T-cell (primary cell): ENCODE measurements around the gene LARP1. TPM values are rescaled to one million over a fixed set of nuclear protein-coding genes. Genes with fewer than 3 reads are reported as not detected.
"Not testable (repeated sequence)": the region's sequence is repeated elsewhere in the genome, so short reads cannot be mapped to it uniquely, and the experiment has no call there.

Experiments used
- ATAC-seq, 4 experiments: fragments of 200-7000 bp in 3 of 4; fragments of 150-1000 bp in 1 of 4; cut with Tn5 transposase; replicated peaks in 1 of 4; 1 replicate in 3 of 4; 2 replicates in 1 of 4; pipeline ENCODE4 v1.10.0; 2021; ENCODE audit warnings: moderate library complexity in 3 of 4, mild to moderate bottlenecking in 2 of 4, moderate number of reproducible peaks in 1 of 4
- CTCF ChIA-PET, 2 donors: fragments of 300-600 bp; sonication (Branson Sonifier 250); formaldehyde crosslinking; loops; one replicate each; lab custom pipeline; 2022; ENCODE audit warnings: antibody characterized with exemption in 2 of 2; lab: Charles Lee
- POLR2A ChIA-PET, 2 donors: fragments of 300-600 bp; sonication (Branson Sonifier 250); formaldehyde crosslinking; loops; one replicate each; lab custom pipeline; 2022; ENCODE audit warnings: antibody characterized with exemption in 2 of 2; lab: Charles Lee
- DNase-seq, 35 experiments: peaks; one replicate each; pipeline versions ENCODE4 v3.0.0 to v3.0.0-alpha.2; 2013 to 2023
- H3K27ac ChIP-seq: one replicate; pipeline ENCODE4 v1.5.1; 2013; ENCODE audit warnings: low read length
- H3K27me3 ChIP-seq, 2 experiments: replicated peaks in 1 of 2; 1 replicate in 1 of 2; 2 replicates in 1 of 2; pipeline versions ENCODE4 v1.6.1 to v1.7.0; 2013; ENCODE audit warnings: low read length in 1 of 2, mixed read lengths in 1 of 2; ENCODE audit not compliant: control insufficient read depth in 2 of 2, insufficient read depth in 2 of 2; ENCODE audit errors: extremely low read depth in 1 of 2
- H3K36me3 ChIP-seq, 2 donors: 1 replicate in 1 of 2; 2 replicates in 1 of 2; pipeline versions ENCODE4 v1.6.1 to v1.7.0; 2013; ENCODE audit warnings: low read length in 1 of 2; ENCODE audit not compliant: control insufficient read depth in 2 of 2, insufficient read depth in 1 of 2; ENCODE audit errors: extremely low read depth in 1 of 2
- H3K4me1 ChIP-seq, 2 experiments: 1 replicate in 1 of 2; 2 replicates in 1 of 2; pipeline versions ENCODE4 v1.6.1 to v1.7.0; 2013; ENCODE audit warnings: low read length in 2 of 2, mixed read lengths in 1 of 2; ENCODE audit not compliant: insufficient read depth in 2 of 2, control insufficient read depth in 1 of 2; ENCODE audit errors: extremely low read depth in 1 of 2
- H3K4me3 ChIP-seq, 2 donors: 1 replicate in 1 of 2; 2 replicates in 1 of 2; pipeline versions ENCODE4 v1.5.1 to v1.7.0; 2013; ENCODE audit warnings: mild to moderate bottlenecking in 2 of 2, low read length in 1 of 2, moderate library complexity in 1 of 2; ENCODE audit not compliant: control insufficient read depth in 1 of 2; ENCODE audit errors: extremely low read depth in 1 of 2
- H3K9me3 ChIP-seq: 2 replicates; pipeline ENCODE4 v1.7.0; 2013
- H3K27ac Mint-ChIP-seq, 2 donors: one replicate each; pipeline ENCODE4 v1.8.0; 2020 to 2021; ENCODE audit warnings: mild to moderate bottlenecking in 2 of 2, mixed read lengths in 2 of 2
- H3K27me3 Mint-ChIP-seq, 2 donors: one replicate each; pipeline ENCODE4 v1.8.0; 2021 to 2022; ENCODE audit warnings: mixed read lengths in 2 of 2
- H3K36me3 Mint-ChIP-seq: one replicate; pipeline ENCODE4 v1.8.0; 2021; ENCODE audit warnings: mixed read lengths
- H3K4me1 Mint-ChIP-seq, 3 donors: one replicate each; pipeline ENCODE4 v1.8.0; 2020 to 2022; ENCODE audit warnings: mixed read lengths in 3 of 3, mild to moderate bottlenecking in 1 of 3
- H3K4me3 Mint-ChIP-seq, 3 donors: one replicate each; pipeline ENCODE4 v1.8.0; 2020 to 2022; ENCODE audit warnings: mild to moderate bottlenecking in 3 of 3, mixed read lengths in 3 of 3, moderate library complexity in 3 of 3
- H3K9me3 Mint-ChIP-seq, 3 donors: one replicate each; pipeline ENCODE4 v1.8.0; 2020 to 2022; ENCODE audit warnings: mixed read lengths in 3 of 3
- WGBS: methylation state at CpG from one replicate; pipeline ENCODE4 v1.1.5; 2013; ENCODE audit warnings: missing lambda C conversion rate; ENCODE audit not compliant: insufficient coverage; 5-methylcytosine and 5-hydroxymethylcytosine counted together
- total RNA-seq, 35 experiments: library from RNA in 6 of 35; stranded (reverse) in 6 of 35; fragments of 120-200 nt in 1 of 35; gene quantifications; one replicate each; pipeline versions ENCODE4 v1.2.1 to v1.2.4 and lab custom pipeline; 2013 to 2026

The LARP1 gene
- total RNA-seq, 5 donors from 2014 or later (not counting 1 experiment from before 2014, with no cell fraction given), result 137 to 201 (median 182) TPM

GRCh38 chr5:154835701-154836052 lies 80.5 kb downstream of the LARP1 start:
- ChIA-PET CTCF (interaction anchor here in 1 of 2 donors (0.7 kb wide), 1 partner anchor 98 kb away, joined by 7 read pairs; no protein-coding TSS in a partner anchor), POLR2A (interaction anchor here in 1 of 2 donors (0.6 kb wide), 1 partner anchor 14 kb away, joined by 3 read pairs; no protein-coding TSS in a partner anchor)
- not testable (repeated sequence) for H3K27me3 ChIP-seq, H3K4me3 ChIP-seq, DNase-seq, H3K27ac ChIP-seq, H3K27ac Mint-ChIP-seq, H3K9me3 ChIP-seq, H3K4me1 ChIP-seq, ATAC-seq, H3K36me3 ChIP-seq, H3K36me3 Mint-ChIP-seq, H3K27me3 Mint-ChIP-seq, H3K4me3 Mint-ChIP-seq, H3K9me3 Mint-ChIP-seq
- no CpG with 5 or more reads among the region's 9 CpGs for WGBS
- H3K4me1 Mint-ChIP-seq, result peaks cover 7 to 17% (median 11%) of the 10 kb centered on the region in 3 donors

- no peaks in the 10 kb centered on the region for H3K36me3 Mint-ChIP-seq
- ATAC-seq, result no peak
- H3K4me1 Mint-ChIP-seq, result peaks cover 5 to 11% (median 8%) of the 10 kb centered on the region in 3 donors
- WGBS, result 95% methylated on average over 3 of the region's 6 CpGs
- no peak overlapping the region for H3K27ac Mint-ChIP-seq
- no peak for DNase-seq
- H3K4me3 Mint-ChIP-seq, result no peak overlapping the region
- CTCF ChIA-PET, result interaction anchor here (0.7 kb wide), 2 partner anchors 29 to 99 kb away, joined by 3 to 7 read pairs; no protein-coding TSS in a partner anchor
- Histone ChIP-seq H3K27ac (no peak overlapping the region), H3K9me3 (no peaks in the 10 kb centered on the region), H3K36me3 (no peaks in the 10 kb centered on the region), H3K4me1 (peaks cover 0 to 5% of the 10 kb centered on the region in 2 experiments), H3K27me3 (no peaks in the 10 kb centered on the region), H3K4me3 (no peak overlapping the region)
- POLR2A ChIA-PET, result interaction anchor here (0.6 kb wide), 2 partner anchors 9 to 14 kb away, joined by 3 to 4 read pairs; no protein-coding TSS in a partner anchor
- H3K27me3 Mint-ChIP-seq, result no peaks in the 10 kb centered on the region
- no peaks in the 10 kb centered on the region for H3K9me3 Mint-ChIP-seq
Observed at GRCh38 chr5:154836225-154836624, 81.0 kb downstream of the LARP1 start.

GRCh38 chr5:154837009-154837901 lies 82.1 kb downstream of the LARP1 start:
- Histone ChIP-seq H3K4me3 (no peak overlapping the region), H3K9me3 (no peaks in the 10 kb centered on the region), H3K36me3 (no peaks in the 10 kb centered on the region), H3K27me3 (no peaks in the 10 kb centered on the region), H3K27ac (no peak overlapping the region), H3K4me1 (peaks cover 0 to 5% of the 10 kb centered on the region in 2 experiments)
- ATAC-seq (no peak), DNase-seq (no peak)
- ChIA-PET POLR2A (no interaction called here), CTCF (interaction anchor here (0.6 to 0.7 kb wide), 2 partner anchors 28 to 205 kb away, joined by 3 to 7 read pairs; no protein-coding TSS in a partner anchor)
- peak overlapping the region in 1 of 2 donors; percentile 55 for H3K27ac Mint-ChIP-seq
- H3K9me3 Mint-ChIP-seq, result no peaks in the 10 kb centered on the region
- 100% methylated on average over 2 of the region's 6 CpGs for WGBS
- no peaks in the 10 kb centered on the region for H3K36me3 Mint-ChIP-seq
- H3K27me3 Mint-ChIP-seq, result no peaks in the 10 kb centered on the region
- H3K4me3 Mint-ChIP-seq, result no peak overlapping the region
- peaks cover 3 to 8% (median 7%) of the 10 kb centered on the region in 3 donors for H3K4me1 Mint-ChIP-seq

GRCh38 chr5:154840435-154841272 lies 85.5 kb downstream of the LARP1 start:
- DNase-seq (no peak), ATAC-seq (peak in 1 of 4 experiments; percentile 24)
- H3K4me3 ChIP-seq, result no peak overlapping the region
- 86% methylated on average over 3 of the region's 6 CpGs for WGBS
- no peaks in the 10 kb centered on the region for H3K4me1 Mint-ChIP-seq
- no peaks in the 10 kb centered on the region for H3K9me3 Mint-ChIP-seq
- ChIA-PET CTCF (no interaction called here), POLR2A (no interaction called here)
- H3K36me3 ChIP-seq, result no peaks in the 10 kb centered on the region
- no peaks in the 10 kb centered on the region for H3K36me3 Mint-ChIP-seq
- H3K27ac ChIP-seq, result no peak overlapping the region
- no peaks in the 10 kb centered on the region for H3K9me3 ChIP-seq
- H3K27me3 Mint-ChIP-seq, result no peaks in the 10 kb centered on the region
- peak overlapping the region in 1 of 2 donors; percentile 10 for H3K27ac Mint-ChIP-seq
- H3K27me3 ChIP-seq, result no peaks in the 10 kb centered on the region
- H3K4me1 ChIP-seq, result no peaks in the 10 kb centered on the region
- no peak overlapping the region for H3K4me3 Mint-ChIP-seq

GRCh38 chr5:154841273-154841661 lies 86.1 kb downstream of the LARP1 start:
- H3K27ac ChIP-seq, result no peak overlapping the region
- no peak overlapping the region for H3K4me3 Mint-ChIP-seq
- H3K36me3 Mint-ChIP-seq, result no peaks in the 10 kb centered on the region
- H3K9me3 ChIP-seq, result no peaks in the 10 kb centered on the region
- ChIA-PET POLR2A (no interaction called here), CTCF (no interaction called here)
- no peaks in the 10 kb centered on the region for H3K36me3 ChIP-seq
- ATAC-seq (no peak), DNase-seq (no peak)
- no peaks in the 10 kb centered on the region for H3K27me3 Mint-ChIP-seq
- H3K27me3 ChIP-seq, result no peaks in the 10 kb centered on the region
- no peak overlapping the region for H3K4me3 ChIP-seq
- no peak overlapping the region for H3K27ac Mint-ChIP-seq
- no peaks in the 10 kb centered on the region for H3K4me1 ChIP-seq
- no peaks in the 10 kb centered on the region for H3K9me3 Mint-ChIP-seq
- no peaks in the 10 kb centered on the region for H3K4me1 Mint-ChIP-seq
